Measurements from ENCODE around the gene CCDC142.
"Not testable (repeated sequence)": the region's sequence is repeated elsewhere in the genome, so short reads cannot be mapped to it uniquely, and the experiment has no call there.

The CCDC142 gene

GRCh38 chr2:74499267-74499939, 16.6 kb upstream of the CCDC142 start, which contains the start of gene LBX2:
Gene LBX2 (minus strand): TSS chr2:74499603. CDS start chr2:74499537, 66 bp downstream.
- FAIRE-seq, result no peak
- DNase-seq (ENCODE audit: low spot score), result no peak

GRCh38 chr2:74498500-74499266, 15.9 kb upstream of the CCDC142 start:
- FAIRE-seq (no peak), DNase-seq (ENCODE audit: low spot score) (no peak)

GRCh38 chr2:74497777-74498499, 15.1 kb upstream of the CCDC142 start:
- DNase-seq (ENCODE audit: low spot score) (no peak), FAIRE-seq (no peak)

- FAIRE-seq (no peak), DNase-seq (ENCODE audit: low spot score) (no peak)
These were observed 14.4 kb upstream of the CCDC142 start for GRCh38 chr2:74496997-74497776.

GRCh38 chr2:74495440-74495839, 12.6 kb upstream of the CCDC142 start:
- no peak for DNase-seq (ENCODE audit: low spot score)
- no peak for FAIRE-seq

GRCh38 chr2:74493546-74493945, 10.7 kb upstream of the CCDC142 start:
- DNase-seq (ENCODE audit: low spot score) (no peak), FAIRE-seq (no peak)

- DNase-seq (ENCODE audit: low spot score), result no peak
- FAIRE-seq, result no peak
These were observed 9.1 kb upstream of the CCDC142 start for GRCh38 chr2:74491648-74492544.

GRCh38 chr2:74489906-74490305, 7.1 kb upstream of the CCDC142 start:
- no peak for DNase-seq (ENCODE audit: low spot score)
- no peak for FAIRE-seq

- FAIRE-seq (no peak), DNase-seq (ENCODE audit: low spot score) (no peak)
These were observed 6.1 kb upstream of the CCDC142 start for GRCh38 chr2:74488643-74489481.

GRCh38 chr2:74486141-74486540, 3.3 kb upstream of the CCDC142 start:
- DNase-seq (ENCODE audit: low spot score) (no peak), FAIRE-seq (no peak)

GRCh38 chr2:74483675-74484164, 922 bp upstream of the CCDC142 start:
- DNase-seq (ENCODE audit: low spot score); FAIRE-seq: not testable (repeated sequence)

GRCh38 chr2:74481961-74482800, 617 bp downstream of the CCDC142 start:
- DNase-seq (ENCODE audit: low spot score), result peak; percentile 63
- FAIRE-seq, result no peak

GRCh38 chr2:74481431-74481830, 1.4 kb downstream of the CCDC142 start:
- no peak for FAIRE-seq
- DNase-seq (ENCODE audit: low spot score), result no peak

GRCh38 chr2:74474899-74475298, 7.9 kb downstream of the CCDC142 start:
- DNase-seq (ENCODE audit: low spot score) (no peak), FAIRE-seq (no peak)

- DNase-seq (ENCODE audit: low spot score) (no peak), FAIRE-seq (no peak)
These were observed 8.3 kb downstream of the CCDC142 start for GRCh38 chr2:74474481-74474880.

GRCh38 chr2:74472945-74473258, 9.9 kb downstream of the CCDC142 start:
- no peak for FAIRE-seq
- no peak for DNase-seq (ENCODE audit: low spot score)

- FAIRE-seq (peak; percentile 85), DNase-seq (ENCODE audit: low spot score) (peak; percentile 92)
These were observed 10.5 kb downstream of the CCDC142 start, which contains the start of gene MRPL53 for GRCh38 chr2:74472086-74472944. Gene MRPL53 (minus strand): TSS chr2:74472680. CDS start chr2:74472660, 20 bp downstream.

Measured in urothelium cell line (cell line).